ENCODE data around the gene OR9G4.

OR9G4 gene

DNA sequence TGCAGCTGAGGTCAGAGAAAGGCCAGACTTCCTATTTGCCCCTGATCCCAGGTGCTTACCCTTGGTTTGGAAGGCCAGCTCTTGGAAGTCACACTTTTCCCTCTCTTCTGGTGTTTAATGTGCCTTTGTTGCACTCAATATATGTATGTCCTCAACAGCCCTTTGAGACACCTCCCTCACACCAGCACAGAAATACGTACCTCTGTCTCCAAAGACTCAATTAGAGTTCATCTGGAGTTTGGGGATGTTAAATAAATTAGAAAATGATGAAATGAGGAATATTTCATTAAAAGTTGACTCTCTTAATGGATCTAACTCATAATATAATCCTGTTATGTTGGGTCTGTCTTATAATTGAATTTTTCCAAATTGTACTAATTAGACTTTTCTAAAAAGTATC is at the start of gene OR9G4:
Gene OR9G4 (minus strand): TSS at position 101 of the 400 bp plus-strand sequence. CDS start 4,931 bp downstream, outside the sequence.
- DNase-seq (ENCODE audit: low spot score): no peak

DNA sequence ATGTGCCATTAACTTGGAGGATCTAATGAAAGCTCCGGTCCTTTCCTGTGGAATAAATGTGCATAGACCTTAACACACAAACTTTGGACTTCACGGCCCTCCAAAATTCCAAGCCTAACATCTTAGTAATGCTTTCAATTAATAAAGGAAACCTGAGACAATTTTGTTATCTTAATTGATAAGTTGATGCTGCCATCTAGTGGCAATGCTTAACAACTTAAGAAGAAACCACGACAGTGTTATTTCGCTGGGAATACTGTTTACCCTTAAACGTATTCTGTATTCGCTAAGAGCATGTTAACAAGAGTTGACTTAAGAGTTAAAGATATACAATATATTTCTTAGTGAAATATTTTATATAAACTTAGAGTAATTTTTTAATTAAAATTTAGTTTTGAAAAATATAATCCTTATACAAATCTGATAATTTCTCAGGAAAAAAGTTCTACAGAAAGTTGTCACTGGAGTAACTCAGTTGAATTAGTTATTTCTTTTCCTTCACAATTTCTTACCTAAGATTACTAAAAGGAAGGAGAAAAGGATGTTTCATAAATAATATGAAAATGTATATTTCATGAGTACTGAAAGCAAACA is 35.0 kb upstream of the OR9G4 start:
- no peak for DNase-seq (ENCODE audit: low spot score)

DNA sequence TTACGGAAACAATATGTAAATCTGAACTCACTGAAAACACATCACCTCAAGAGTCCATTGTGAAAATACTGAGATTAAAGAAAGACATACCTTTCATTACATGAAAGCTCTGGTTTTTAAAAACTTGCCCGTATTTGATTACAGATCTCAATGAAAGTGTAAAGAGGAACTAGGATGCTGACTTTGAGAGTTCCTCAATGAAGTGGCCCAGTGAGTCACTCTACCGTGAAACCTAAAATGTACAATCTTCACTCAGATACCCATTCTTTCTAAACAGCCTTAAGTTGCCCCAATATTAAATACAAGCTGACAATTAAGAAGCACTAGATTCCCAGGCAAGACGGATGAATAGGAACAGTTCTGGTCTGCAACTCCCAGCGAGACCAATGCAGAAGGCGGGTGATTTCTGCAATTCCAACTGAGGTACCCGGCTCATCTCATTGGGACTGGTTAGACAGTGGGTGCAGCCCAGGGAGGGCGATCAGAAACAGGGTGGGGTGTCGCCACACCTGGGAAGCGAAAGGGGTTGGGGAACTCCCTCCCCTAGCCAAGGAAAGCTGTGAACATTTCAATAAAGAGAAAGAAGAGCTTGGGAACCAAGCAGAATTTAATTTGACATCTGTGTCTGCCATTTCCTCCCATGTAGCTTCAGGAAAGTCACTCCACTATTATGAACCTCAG is 33.8 kb upstream of the OR9G4 start:
- no peak for DNase-seq (ENCODE audit: low spot score)

DNA sequence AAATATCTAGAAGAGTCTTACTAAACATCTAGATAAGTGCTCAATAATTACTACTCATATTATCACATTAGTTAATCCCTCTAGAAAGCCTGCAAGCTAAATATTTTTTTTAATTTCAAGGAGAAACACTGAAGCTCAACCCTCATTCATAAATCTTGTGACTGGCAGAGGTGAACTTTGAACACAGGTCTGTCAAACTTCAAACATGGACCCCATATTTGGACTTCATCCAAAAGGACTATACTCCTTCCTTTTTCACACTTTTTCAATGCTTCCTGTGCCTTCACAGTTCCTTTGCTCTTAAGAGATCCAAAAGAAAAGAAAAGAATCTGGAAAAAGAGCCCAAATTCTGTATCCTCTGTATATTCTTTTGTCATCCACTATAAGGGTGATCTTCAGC is 28.3 kb upstream of the OR9G4 start:
- DNase-seq (ENCODE audit: low spot score): no peak

DNA sequence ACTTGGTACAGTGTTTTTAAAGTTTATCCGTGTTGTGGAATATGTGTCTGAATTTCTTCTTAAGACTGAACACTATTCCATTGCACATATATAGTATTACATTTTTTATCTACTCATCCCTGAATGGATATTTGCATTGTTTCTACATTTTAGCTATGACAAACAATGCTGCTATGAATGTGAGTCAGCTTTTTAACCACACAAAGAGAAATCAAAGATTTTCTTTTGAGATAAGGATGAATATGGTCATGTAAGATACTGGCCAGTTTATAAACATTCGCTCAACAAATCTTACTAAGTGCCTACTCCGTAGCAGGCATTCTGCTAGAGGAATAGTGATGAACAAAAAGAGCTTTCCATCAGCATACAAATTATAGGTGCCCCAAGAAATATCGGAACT is 16.5 kb upstream of the OR9G4 start:
- DNase-seq (ENCODE audit: low spot score): no peak

DNA sequence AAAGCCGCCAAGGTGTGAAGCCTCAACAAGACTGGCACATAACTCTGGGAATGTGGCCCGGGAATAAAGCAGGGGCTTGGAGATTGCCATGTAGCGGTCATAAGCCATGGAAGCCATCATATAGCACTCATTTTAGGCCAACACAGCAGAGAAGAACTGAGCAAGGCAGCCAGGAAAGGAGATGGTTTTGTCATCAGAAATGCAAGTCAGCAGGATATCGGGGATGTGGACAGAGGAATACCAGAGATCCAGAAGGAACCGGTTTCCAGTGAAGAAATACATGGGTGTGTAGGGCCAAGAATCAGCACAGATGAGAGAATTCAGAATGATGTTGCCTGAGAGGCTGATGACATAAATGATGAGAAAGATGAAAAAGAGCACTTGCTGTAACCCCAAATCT is 3.0 kb upstream of the OR9G4 start:
- no peak for DNase-seq (ENCODE audit: low spot score)

DNA sequence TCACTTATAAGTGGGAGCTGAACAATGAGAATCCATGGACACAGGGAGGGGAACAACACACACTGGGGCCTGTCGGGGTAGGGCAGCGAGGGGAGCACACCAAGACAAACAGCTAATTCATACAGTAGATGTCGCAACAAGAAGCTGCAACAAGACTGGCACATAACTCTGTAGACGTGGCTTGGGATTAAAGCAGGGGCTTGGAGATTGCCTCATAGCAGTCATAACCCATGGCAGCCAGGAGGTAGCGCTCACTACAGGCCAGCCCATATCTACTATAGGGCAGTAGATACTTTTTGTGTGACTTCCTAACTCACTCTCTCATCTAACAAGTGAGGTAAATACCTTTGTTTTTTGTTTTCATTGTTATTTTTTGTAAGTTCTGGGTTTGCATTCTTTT is 1.7 kb upstream of the OR9G4 start:
- no peak for DNase-seq (ENCODE audit: low spot score)

DNA sequence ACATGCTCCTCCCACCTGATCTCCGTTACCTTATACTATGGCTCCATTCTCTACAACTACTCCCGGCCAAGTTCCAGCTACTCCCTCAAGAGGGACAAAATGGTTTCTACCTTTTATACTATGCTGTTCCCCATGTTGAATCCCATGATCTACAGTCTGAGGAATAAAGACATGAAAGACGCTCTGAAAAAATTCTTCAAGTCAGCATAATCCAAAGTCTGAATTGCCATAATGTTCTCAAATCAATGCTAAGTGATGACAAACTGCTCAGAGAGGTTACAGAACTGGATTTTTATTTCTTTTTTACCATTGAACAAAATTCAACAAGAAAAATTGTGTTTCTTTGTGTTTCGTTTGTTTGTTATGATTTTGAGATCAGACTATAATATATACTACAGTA is 7.6 kb downstream of the OR9G4 start:
- DNase-seq (ENCODE audit: low spot score): no peak

DNA sequence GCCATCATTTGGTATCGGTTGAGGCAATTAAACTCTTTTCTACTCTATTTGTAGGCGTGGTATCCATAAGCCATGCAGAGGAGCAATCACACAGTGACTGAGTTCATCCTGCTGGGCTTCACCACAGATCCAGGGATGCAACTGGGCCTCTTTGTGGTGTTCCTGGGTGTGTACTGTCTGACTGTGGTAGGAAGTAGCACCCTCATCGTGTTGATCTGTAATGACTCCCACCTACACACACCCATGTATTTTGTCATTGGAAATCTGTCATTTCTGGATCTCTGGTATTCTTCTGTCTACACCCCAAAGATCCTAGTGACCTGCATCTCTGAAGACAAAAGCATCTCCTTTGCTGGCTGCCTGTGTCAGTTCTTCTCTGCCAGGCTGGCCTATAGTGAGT is 8.4 kb downstream of the OR9G4 start:
- no peak for DNase-seq (ENCODE audit: low spot score)

DNA sequence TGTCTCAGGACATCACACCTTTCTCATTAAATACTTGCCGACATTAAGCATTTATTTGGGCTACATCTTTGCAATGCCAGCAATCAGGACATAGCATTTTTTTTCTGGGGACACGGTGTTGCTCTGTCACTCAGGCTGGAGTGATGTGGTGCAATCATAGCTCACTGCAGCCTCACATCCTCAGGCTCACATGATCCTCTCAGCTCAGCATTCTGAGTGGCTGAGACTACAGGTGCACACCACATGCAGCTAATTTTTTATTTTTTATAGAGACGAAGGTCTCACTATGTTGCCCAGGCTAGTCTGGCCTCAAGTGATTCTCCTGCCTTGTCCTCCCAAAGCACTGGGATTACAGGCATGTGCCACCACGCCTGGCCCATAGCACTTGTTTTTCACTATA is 28.0 kb downstream of the OR9G4 start:
- DNase-seq (ENCODE audit: low spot score): no peak

DNA sequence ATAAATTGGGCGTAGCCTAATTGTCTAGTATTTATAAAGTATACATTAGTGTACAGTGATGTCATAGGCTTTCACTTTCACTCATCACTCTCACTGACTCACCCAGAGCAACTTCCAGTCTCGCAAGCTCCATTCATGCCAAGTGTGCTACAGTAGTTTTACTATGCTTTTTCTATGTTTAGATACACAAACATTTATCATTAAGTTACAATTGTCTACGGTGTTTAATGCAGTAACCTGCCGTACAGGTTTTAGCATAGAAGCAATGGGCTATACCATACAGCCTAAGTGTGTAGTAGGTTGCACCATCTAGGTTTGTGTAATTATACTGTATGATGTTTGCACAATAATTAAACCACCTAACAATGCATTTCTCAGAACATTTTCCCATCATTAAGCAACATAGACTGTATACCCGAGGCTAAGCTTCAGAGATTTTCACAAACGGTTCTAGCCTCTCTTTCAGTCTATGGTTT is 32.1 kb downstream of the OR9G4 start:
- DNase-seq (ENCODE audit: low spot score): no peak

DNA sequence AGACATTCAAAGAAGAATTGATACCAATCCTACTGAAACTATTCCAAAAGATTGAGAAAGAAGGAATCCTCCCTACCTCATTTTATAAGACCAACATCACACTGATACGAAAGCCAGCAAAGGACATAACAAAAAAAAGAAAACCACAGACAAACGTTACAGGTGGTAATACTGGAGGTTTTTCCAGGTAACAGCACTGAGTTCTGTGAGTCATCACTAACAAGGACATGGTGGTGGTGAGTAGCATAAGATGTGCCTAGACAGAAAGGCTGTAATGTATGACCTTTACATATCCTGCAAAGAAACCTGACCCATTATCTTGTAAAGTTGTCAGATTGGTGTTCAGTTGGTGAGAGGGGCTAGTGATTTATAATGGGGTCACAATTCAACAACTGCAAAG is 34.3 kb downstream of the OR9G4 start:
- no peak for DNase-seq (ENCODE audit: low spot score)

DNA sequence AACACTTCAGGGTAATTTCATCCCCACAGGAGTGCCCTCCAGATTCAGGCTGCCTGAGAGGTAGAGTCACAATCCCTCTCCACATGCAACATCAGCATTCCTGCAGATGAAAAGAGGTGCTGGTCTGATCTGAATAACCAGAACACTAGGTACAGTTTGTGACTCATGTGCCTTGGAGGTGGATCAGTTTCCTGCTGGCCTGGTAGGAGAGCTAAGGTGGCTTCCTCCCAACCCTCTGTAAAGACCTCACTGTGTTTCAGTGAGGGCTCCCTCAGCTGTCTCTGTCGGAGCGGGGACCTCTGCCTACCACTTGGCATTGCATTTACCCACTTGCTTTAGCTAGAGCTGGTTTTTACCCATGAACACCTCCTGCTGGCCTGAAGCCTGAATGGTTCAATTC is 42.0 kb downstream of the OR9G4 start:
- no peak for DNase-seq (ENCODE audit: low spot score)

DNA sequence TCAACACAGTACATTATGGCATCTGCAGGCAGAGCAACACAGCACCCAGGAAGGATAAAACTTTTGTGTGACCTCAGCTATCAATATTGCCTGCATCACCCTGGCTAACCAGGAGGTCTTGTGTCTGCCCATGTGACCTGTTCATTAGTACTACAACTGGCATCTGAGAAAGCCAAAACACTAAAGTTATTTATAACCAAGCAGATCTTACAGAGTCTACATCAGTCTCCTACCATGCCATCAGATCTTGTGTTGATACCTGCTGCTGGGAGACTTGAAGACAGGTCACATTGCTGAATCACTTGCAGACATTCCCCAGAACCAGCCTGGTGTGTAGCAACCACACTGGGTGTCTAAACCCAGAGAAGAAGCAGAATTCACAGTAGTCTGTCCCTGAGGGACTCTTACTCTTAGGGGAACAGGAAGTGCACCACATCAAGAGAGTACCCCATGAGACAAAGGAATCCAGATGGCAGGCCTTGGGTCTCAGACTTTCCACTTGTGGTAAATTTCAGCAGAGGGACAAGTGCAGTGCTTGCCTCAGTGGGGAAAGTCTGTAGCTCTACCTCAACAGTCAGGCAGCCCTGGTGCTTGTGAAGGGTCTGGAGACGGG is 42.6 kb downstream of the OR9G4 start:
- DNase-seq (ENCODE audit: low spot score): no peak

DNA sequence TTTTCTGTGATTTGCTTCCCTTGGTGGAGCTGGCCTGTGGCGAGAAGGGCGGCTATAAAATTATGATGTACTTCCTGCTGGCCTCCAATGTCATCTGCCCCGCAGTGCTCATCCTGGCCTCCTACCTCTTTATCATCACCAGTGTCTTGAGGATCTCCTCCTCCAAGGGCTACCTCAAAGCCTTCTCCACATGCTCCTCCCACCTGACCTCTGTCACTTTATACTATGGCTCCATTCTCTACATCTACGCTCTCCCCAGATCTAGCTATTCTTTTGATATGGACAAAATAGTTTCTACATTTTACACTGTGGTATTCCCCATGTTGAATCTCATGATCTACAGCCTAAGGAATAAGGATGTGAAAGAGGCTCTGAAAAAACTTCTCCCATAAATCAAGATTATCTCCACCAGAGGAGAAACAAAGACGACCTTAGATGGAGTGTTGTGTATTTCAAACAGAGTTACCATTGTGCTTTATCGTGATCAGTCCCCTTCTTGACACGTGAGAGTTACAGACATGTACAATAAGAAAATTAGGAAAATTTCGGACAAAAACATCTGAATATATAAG is 47.5 kb downstream of the OR9G4 start:
- no peak for DNase-seq (ENCODE audit: low spot score)

DNA sequence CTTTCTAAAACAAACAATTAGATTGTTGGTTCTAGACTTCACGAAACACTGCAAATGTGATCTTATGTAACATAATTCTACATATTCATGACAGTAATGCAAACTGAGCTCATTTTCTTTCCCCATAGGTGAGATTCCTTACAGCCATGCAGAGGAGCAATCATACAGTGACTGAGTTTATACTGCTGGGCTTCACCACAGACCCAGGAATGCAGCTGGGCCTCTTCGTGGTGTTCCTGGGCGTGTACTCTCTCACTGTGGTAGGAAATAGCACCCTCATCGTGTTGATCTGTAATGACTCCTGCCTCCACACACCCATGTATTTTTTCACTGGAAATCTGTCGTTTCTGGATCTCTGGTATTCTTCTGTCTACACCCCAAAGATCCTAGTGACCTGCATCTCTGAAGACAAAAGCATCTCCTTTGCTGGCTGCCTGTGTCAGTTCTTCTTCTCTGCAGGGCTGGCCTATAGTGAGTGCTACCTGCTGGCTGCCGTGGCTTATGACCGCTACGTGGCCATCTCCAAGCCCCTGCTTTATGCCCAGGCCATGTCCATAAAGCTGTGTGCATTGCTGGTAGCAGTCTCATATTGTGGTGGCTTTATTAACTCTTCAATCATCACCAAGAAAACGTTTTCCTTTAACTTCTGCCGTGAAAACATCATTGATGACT is 48.1 kb downstream of the OR9G4 start:
- no peak for DNase-seq (ENCODE audit: low spot score)

DNA sequence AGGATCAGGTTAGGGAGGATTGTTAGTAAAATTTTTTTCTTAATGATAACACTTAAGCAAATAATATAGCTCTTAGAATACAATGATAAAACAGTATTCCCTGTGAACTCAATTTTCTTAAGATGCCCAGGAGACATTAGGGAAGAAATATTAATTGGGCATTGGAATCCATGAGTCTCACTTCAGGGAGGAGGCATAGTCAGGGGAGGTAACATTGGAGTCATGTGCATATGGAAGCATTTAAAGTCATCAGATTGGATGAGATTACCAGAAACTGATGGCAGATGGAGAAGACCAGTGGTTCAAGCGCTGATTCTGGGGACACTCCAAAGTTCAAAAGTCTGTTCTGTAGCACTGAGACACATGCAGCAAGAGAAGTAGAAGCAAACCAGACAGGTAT is 49.7 kb downstream of the OR9G4 start, which contains the start of gene OR9G1:
Gene OR9G1 (plus strand): TSS at position 301 of the 400 bp plus-strand sequence. CDS start 1,293 bp downstream, outside the sequence.
- no peak for DNase-seq (ENCODE audit: low spot score)

DNA sequence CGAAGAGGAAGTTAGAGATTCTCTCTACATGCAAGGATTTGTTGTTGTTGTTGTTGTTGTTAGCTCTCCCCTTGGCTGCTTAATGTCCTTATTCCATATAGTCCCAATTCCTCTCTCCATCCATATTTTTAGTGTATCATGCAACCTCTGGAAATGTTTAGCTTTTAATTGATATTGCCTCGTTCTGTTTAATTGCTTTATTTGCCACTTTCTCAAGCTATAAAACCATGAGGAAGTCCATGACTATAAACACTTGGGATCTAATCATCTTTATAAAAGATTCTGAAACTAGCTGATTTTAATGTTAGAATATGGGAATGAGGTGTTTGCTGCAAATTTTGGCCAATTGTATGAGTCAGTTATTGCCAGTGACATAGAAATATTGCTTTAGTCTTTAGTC is 55.1 kb downstream of the OR9G4 start:
- no peak for DNase-seq (ENCODE audit: low spot score)
